GM12874 (cell line): ENCODE results near the gene KRT16.

Experiments
- CTCF ChIP-seq: IDR thresholded peaks from 2 replicates; pipeline ENCODE4 v1.5.1; 2011; ENCODE audit warnings: low read depth, mild to moderate bottlenecking, control low read depth, low read length, moderate library complexity; ENCODE audit not compliant: insufficient read depth

Gene KRT16

GRCh38 chr17:41624208-41625101 lies 11.9 kb upstream of the KRT16 start, which contains the start of gene KRT17:
Gene KRT17 (minus strand): TSS chr17:41624575. CDS start chr17:41624509, 66 bp downstream.
- no peak for TF ChIP-seq CTCF

GRCh38 chr17:41621916-41622315 lies 9.3 kb upstream of the KRT16 start:
- TF ChIP-seq CTCF: no peak

- no peak for TF ChIP-seq CTCF
Observed at GRCh38 chr17:41620583-41621434, 8.2 kb upstream of the KRT16 start.

DNA sequence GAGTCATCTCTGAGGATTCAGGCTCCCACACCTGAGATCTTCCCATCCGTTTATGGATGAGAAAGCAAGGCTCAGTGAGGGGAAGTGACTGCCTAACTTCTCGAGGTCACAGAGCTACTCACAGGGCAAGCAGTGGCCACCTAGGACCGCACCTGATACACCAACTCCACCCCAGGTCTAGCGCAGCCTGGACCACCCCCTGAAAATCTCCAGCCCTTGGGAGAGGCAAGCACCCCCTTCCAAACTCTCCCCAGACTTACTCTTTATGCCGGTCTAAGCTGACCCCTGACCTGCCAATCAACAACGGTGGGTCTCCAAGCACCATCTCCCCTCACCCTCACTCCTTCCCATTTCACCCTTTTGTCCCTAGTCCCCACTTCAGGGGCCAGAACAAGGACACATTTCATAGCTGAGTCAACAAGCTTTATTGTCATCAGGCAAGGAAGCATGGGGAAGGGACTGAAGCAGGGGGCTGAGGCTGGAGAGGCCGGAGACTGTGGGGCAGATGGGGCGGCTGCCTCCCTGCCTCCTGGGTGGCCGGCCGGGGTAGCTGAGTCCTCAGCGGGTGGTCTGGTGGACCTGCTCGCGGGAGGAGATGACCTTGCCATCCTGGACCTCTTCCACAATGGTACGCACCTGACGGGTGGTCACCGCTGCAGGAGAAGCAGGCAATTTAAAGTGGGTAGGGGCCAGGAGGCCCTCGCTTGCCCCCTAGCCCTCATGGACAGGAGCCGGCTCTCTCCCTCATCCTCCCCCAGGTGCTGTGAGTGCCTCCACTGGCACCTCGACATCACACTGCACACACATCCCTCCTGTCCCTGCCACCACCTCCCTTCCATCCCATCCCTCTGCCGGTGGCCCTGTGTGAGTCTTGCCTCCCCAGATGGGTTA lies 6.7 kb upstream of the KRT16 start:
- no peak for TF ChIP-seq CTCF

- TF ChIP-seq CTCF: no peak
Observed at GRCh38 chr17:41618341-41619035, 5.9 kb upstream of the KRT16 start.

- TF ChIP-seq CTCF: no peak
Observed at GRCh38 chr17:41617698-41618097, 5.1 kb upstream of the KRT16 start.
